HEK293 (cell line): ENCODE results near the gene KRTAP5-9.
"Not testable (repeated sequence)": the region's sequence is repeated elsewhere in the genome, so short reads cannot be mapped to it uniquely, and the experiment has no call there.

ENCODE experiments used
- CTCF ChIA-PET: fragments of 350-600 bp; formaldehyde crosslinking; extraction: SDS; loops from one replicate; lab custom pipeline; 2021; ENCODE audit warnings: antibody characterized with exemption; lab: Yijun Ruan, JAX
- POLR2A ChIA-PET: fragments of 300-600 bp; formaldehyde crosslinking; extraction: SDS; loops from one replicate; lab custom pipeline; 2020; ENCODE audit warnings: antibody characterized with exemption, inconsistent platforms; lab: Yijun Ruan, JAX
- H3K27ac ChIP-seq: fragments of 200-500 bp; sonication (Bioruptor generic); 2 replicates; pipeline ENCODE4 v1.5.1; 2014; ENCODE audit warnings: low read depth, low read length, control low read depth, inconsistent platforms; ENCODE audit errors: extremely low read depth
- H3K36me3 ChIP-seq, 2 experiments: fragments of 200-500 bp in 1 of 2; sonication (Bioruptor generic) in 1 of 2; 1 replicate in 1 of 2; 2 replicates in 1 of 2; pipeline ENCODE4 v1.5.1; 2014 to 2017; ENCODE audit warnings: inconsistent platforms in 2 of 2, low read length in 2 of 2; ENCODE audit not compliant: control insufficient read depth in 2 of 2, insufficient read depth in 1 of 2
- H3K4me1 ChIP-seq: fragments of 200-500 bp; sonication (Bioruptor generic); 2 replicates; pipeline ENCODE4 v1.5.1; 2014; ENCODE audit warnings: mild to moderate bottlenecking, low read length, inconsistent platforms; ENCODE audit not compliant: control insufficient read depth, insufficient read depth
- H3K4me3 ChIP-seq: 2 replicates; pipeline ENCODE4 v1.5.1; 2011; ENCODE audit warnings: low read depth, mild to moderate bottlenecking, control low read depth, low read length, moderate library complexity
- H3K9me3 ChIP-seq: fragments of 200-500 bp; sonication (Bioruptor generic); 2 replicates; pipeline ENCODE4 v1.5.1; 2014; ENCODE audit warnings: low read depth, low read length, inconsistent platforms; ENCODE audit not compliant: control insufficient read depth, insufficient read depth
- EGR2 ChIP-seq: fragments of 450-650 bp; formaldehyde crosslinking; IDR thresholded peaks from 2 replicates; pipeline ENCODE4 v1.5.1; 2016; ENCODE audit warnings: low read depth, missing biosample characterization, missing genetic modification characterization
- ELK4 ChIP-seq: IDR thresholded peaks from 2 replicates; pipeline ENCODE4 v1.6.1; 2011; ENCODE audit warnings: mild to moderate bottlenecking, low read depth, low read length, borderline replicate concordance
- GLI2 ChIP-seq: fragments of 450-650 bp; formaldehyde crosslinking; IDR thresholded peaks from 2 replicates; pipeline ENCODE4; 2017; ENCODE audit warnings: missing biosample characterization, missing genetic modification characterization, low read depth, borderline replicate concordance
- GLIS1 ChIP-seq: fragments of 450-650 bp; formaldehyde crosslinking; IDR thresholded peaks from 2 replicates; pipeline ENCODE4 v1.5.1; 2016; ENCODE audit warnings: missing biosample characterization, missing genetic modification characterization
- KLF16 ChIP-seq: fragments of 450-650 bp; formaldehyde crosslinking; IDR thresholded peaks from 2 replicates; pipeline ENCODE4 v1.5.1; 2017; ENCODE audit warnings: missing biosample characterization, missing genetic modification characterization
- KLF17 ChIP-seq: fragments of 450-650 bp; formaldehyde crosslinking; IDR thresholded peaks from 2 replicates; pipeline ENCODE4 v1.5.1; 2016; ENCODE audit warnings: missing biosample characterization, missing genetic modification characterization
- KLF8 ChIP-seq: fragments of 450-650 bp; formaldehyde crosslinking; IDR thresholded peaks from 2 replicates; pipeline ENCODE4 v1.5.1; 2016; ENCODE audit warnings: missing biosample characterization, missing genetic modification characterization
- PBX3 ChIP-seq: sonication (generic); formaldehyde crosslinking; IDR thresholded peaks from 2 replicates; pipeline ENCODE4 v1.8.1; 2022; ENCODE audit warnings: mild to moderate bottlenecking, moderate library complexity, missing genetic modification reagents
- PRDM1 ChIP-seq: fragments of 450-650 bp; formaldehyde crosslinking; IDR thresholded peaks from 2 replicates; pipeline ENCODE4; 2016; ENCODE audit warnings: missing biosample characterization, missing genetic modification characterization
- PRDM10 ChIP-seq: fragments of 450-650 bp; formaldehyde crosslinking; IDR thresholded peaks from 2 replicates; pipeline ENCODE4 v1.5.1; 2016; ENCODE audit warnings: missing biosample characterization, missing genetic modification characterization
- SALL2 ChIP-seq: fragments of 450-650 bp; formaldehyde crosslinking; IDR thresholded peaks from 2 replicates; pipeline ENCODE4 v1.5.0; 2017; ENCODE audit warnings: missing biosample characterization, mild to moderate bottlenecking, missing genetic modification characterization, borderline replicate concordance
- ZNF133 ChIP-seq: fragments of 450-650 bp; formaldehyde crosslinking; IDR thresholded peaks from 2 replicates; pipeline ENCODE4 v1.5.1; 2016; ENCODE audit warnings: missing biosample characterization, missing genetic modification characterization
- ZNF202 ChIP-seq: fragments of 450-650 bp; formaldehyde crosslinking; IDR thresholded peaks from 2 replicates; pipeline ENCODE4 v1.5.1; 2016; ENCODE audit warnings: missing biosample characterization, missing genetic modification characterization, borderline replicate concordance
- ZNF239 ChIP-seq: fragments of 450-650 bp; formaldehyde crosslinking; IDR thresholded peaks from 2 replicates; pipeline ENCODE4 v1.5.1; 2016; ENCODE audit warnings: missing biosample characterization, missing genetic modification characterization
- ZNF280C ChIP-seq: fragments of 450-650 bp; formaldehyde crosslinking; IDR thresholded peaks from 2 replicates; pipeline ENCODE4 v1.5.1; 2016; ENCODE audit warnings: missing biosample characterization, missing genetic modification characterization
- ZNF624 ChIP-seq: fragments of 450-650 bp; formaldehyde crosslinking; IDR thresholded peaks from 2 replicates; pipeline ENCODE4 v1.5.1; 2017; ENCODE audit warnings: missing biosample characterization, missing genetic modification characterization
- ZNF747 ChIP-seq: fragments of 450-650 bp; formaldehyde crosslinking; IDR thresholded peaks from 2 replicates; pipeline ENCODE4 v1.5.1; 2016; ENCODE audit warnings: missing biosample characterization, missing genetic modification characterization
- ZNF777 ChIP-seq: fragments of 450-650 bp; formaldehyde crosslinking; IDR thresholded peaks from 2 replicates; pipeline ENCODE4 v1.5.1; 2017; ENCODE audit warnings: missing biosample characterization, missing genetic modification characterization, borderline replicate concordance
- ZNF792 ChIP-seq: fragments of 450-650 bp; formaldehyde crosslinking; IDR thresholded peaks from 2 replicates; pipeline ENCODE4 v1.5.1; 2016; ENCODE audit warnings: missing biosample characterization, missing genetic modification characterization
- ZSCAN18 ChIP-seq: fragments of 450-650 bp; formaldehyde crosslinking; IDR thresholded peaks from 2 replicates; pipeline ENCODE4 v1.5.1; 2016; ENCODE audit warnings: missing biosample characterization, missing genetic modification characterization

The KRTAP5-9 gene

GRCh38 chr11:71568704-71569349 lies 20.6 kb downstream of the KRTAP5-9 start (continued):
- TF ChIP-seq ELK4 = no peak
- TF ChIP-seq ZNF792 (tag by site-specific recombination) = no peak
- TF ChIP-seq GLIS1 (tag by site-specific recombination) = no peak
- no peak for TF ChIP-seq ZNF280C (tag by site-specific recombination)

GRCh38 chr11:71571101-71571850 lies 23.1 kb downstream of the KRTAP5-9 start:
- H3K4me1 ChIP-seq, H3K36me3 ChIP-seq, H3K27ac ChIP-seq, H3K9me3 ChIP-seq, H3K4me3 ChIP-seq: not testable (repeated sequence)
- CTCF ChIA-PET = interaction anchor here (0.7 kb wide), 1 partner anchor 9 kb away, joined by 3 read pairs; no protein-coding TSS in a partner anchor
- POLR2A ChIA-PET = interaction anchor here (1.1 kb wide), 1 partner anchor 8 kb away, joined by 3 read pairs; no protein-coding TSS in a partner anchor

- CTCF ChIA-PET = interaction anchor here (1.0 kb wide), 1 partner anchor 10 kb away, joined by 3 read pairs; no protein-coding TSS in a partner anchor
- H3K4me3 ChIP-seq = no peak overlapping the region
- no peaks in the 10 kb centered on the region for H3K9me3 ChIP-seq
- no peaks in the 10 kb centered on the region for H3K36me3 ChIP-seq
- no peak overlapping the region for H3K27ac ChIP-seq
- no peaks in the 10 kb centered on the region for H3K4me1 ChIP-seq
- POLR2A ChIA-PET = no interaction called here
- TF ChIP-seq SALL2 = no peak
- TF ChIP-seq KLF17 (tag by site-specific recombination) = no peak
- TF ChIP-seq EGR2 (tag by site-specific recombination) = no peak
- TF ChIP-seq ZNF239 (tag by site-specific recombination) = no peak
- TF ChIP-seq ZNF777 (tag by site-specific recombination) = no peak
- no peak for TF ChIP-seq ZNF202 (tag by site-specific recombination)
- no peak for TF ChIP-seq PBX3 (CRISPR knock-in tag)
- no peak for TF ChIP-seq GLI2 (tag by site-specific recombination)
- TF ChIP-seq ZNF747 (tag by site-specific recombination) = no peak
- no peak for TF ChIP-seq PRDM10
- no peak for TF ChIP-seq KLF8
- TF ChIP-seq ZNF133 (tag by site-specific recombination) = no peak
- no peak for TF ChIP-seq PRDM1
- TF ChIP-seq KLF16 (tag by site-specific recombination) = no peak
- no peak for TF ChIP-seq ZNF624
- TF ChIP-seq ZSCAN18 = no peak
Measured at GRCh38 chr11:71572811-71573210, 24.6 kb downstream of the KRTAP5-9 start.
